Keratinocyte (primary cell): ENCODE data around the gene APEH. TPM values are rescaled to one million over a fixed set of nuclear protein-coding genes. Genes with fewer than 3 reads are reported as not detected.
A peak's percentile ranks its signal among the peaks of the same experiment; 100 is the strongest.
"Not testable (repeated sequence)": the region's sequence is repeated elsewhere in the genome, so short reads cannot be mapped to it uniquely, and the experiment has no call there.

Source experiments
- DNase-seq: peaks from one replicate; pipeline ENCODE4 v3.0.0-alpha.2; 2011; ENCODE audit warnings: low read depth, missing footprints, low spot score
- FAIRE-seq: peaks from 2 replicates; lab custom pipeline; 2011; peaks lifted over from hg19 to GRCh38; lab: Jason Lieb, UNC
- H2AFZ ChIP-seq: 2 replicates; pipeline ENCODE4 v1.6.0; 2012; ENCODE audit warnings: low read length, control low read depth, inconsistent platforms; ENCODE audit not compliant: control insufficient read depth
- H3K27ac ChIP-seq: 2 replicates; pipeline ENCODE4 v1.5.1; 2011; ENCODE audit warnings: low read length; ENCODE audit not compliant: control insufficient read depth, insufficient read depth
- H3K27me3 ChIP-seq: 3 replicates; pipeline ENCODE4 v1.6.0; 2011; ENCODE audit warnings: low read length; ENCODE audit not compliant: control insufficient read depth, insufficient read depth; ENCODE audit errors: extremely low read depth
- H3K36me3 ChIP-seq, 2 experiments: 2 replicates in 1 of 2; 3 replicates in 1 of 2; pipeline ENCODE4 v1.5.1; 2011; ENCODE audit warnings: low read length in 2 of 2, mild to moderate bottlenecking in 1 of 2; ENCODE audit not compliant: control insufficient read depth in 2 of 2, insufficient read depth in 2 of 2; ENCODE audit errors: extremely low read depth in 1 of 2
- H3K4me1 ChIP-seq: 3 replicates; pipeline ENCODE4 v1.5.1; 2011; ENCODE audit warnings: low read length; ENCODE audit not compliant: control insufficient read depth, insufficient read depth; ENCODE audit errors: extremely low read depth
- H3K4me2 ChIP-seq: 3 replicates; pipeline ENCODE4 v1.6.0; 2011; ENCODE audit warnings: low read depth, low read length; ENCODE audit not compliant: control insufficient read depth, insufficient read depth; ENCODE audit errors: extremely low read depth
- H3K4me3 ChIP-seq, 3 experiments: fragments of 200-600 bp in 1 of 3; sonication (generic) in 1 of 3; 2 replicates in 2 of 3; 3 replicates in 1 of 3; pipeline ENCODE4 v1.5.1; 2011 to 2016; ENCODE audit warnings: low read length in 3 of 3, mild to moderate bottlenecking in 3 of 3, control low read depth in 2 of 3, inconsistent platforms in 1 of 3, low read depth in 1 of 3, mixed read lengths in 1 of 3, mixed run types in 1 of 3, moderate library complexity in 1 of 3; ENCODE audit not compliant: control insufficient read depth in 2 of 3, insufficient read depth in 2 of 3; ENCODE audit errors: extremely low read depth in 1 of 3
- H3K79me2 ChIP-seq: 2 replicates; pipeline ENCODE4 v1.6.0; 2012; ENCODE audit warnings: low read length; ENCODE audit not compliant: control insufficient read depth, insufficient read depth
- H3K9ac ChIP-seq: 3 replicates; pipeline ENCODE4 v1.6.0; 2011; ENCODE audit warnings: low read length; ENCODE audit not compliant: control insufficient read depth, insufficient read depth; ENCODE audit errors: extremely low read depth
- H3K9me1 ChIP-seq: 3 replicates; pipeline ENCODE4 v1.6.0; 2011; ENCODE audit warnings: low read length; ENCODE audit not compliant: control insufficient read depth, insufficient read depth; ENCODE audit errors: extremely low read depth
- H3K9me3 ChIP-seq: 2 replicates; pipeline ENCODE4 v1.5.1; 2012; ENCODE audit warnings: low read depth, low read length; ENCODE audit not compliant: control insufficient read depth
- H4K20me1 ChIP-seq: 3 replicates; pipeline ENCODE4 v1.6.0; 2011; ENCODE audit warnings: low read length; ENCODE audit not compliant: control insufficient read depth, insufficient read depth; ENCODE audit errors: extremely low read depth
- EZH2 ChIP-seq: IDR thresholded peaks from one replicate; pipeline ENCODE4 v1.6.1; 2012; ENCODE audit warnings: inconsistent platforms, mild to moderate bottlenecking, low read length, moderate library complexity
- dilution Hi-C: fragments of 300-500 bp; cut with MboI; formaldehyde crosslinking; loops from one replicate; pipeline ENCODE4 v1.7.0; 2020; ENCODE audit warnings: low sequenced_read_pairs; ENCODE audit not compliant: extremely low pct_ligation_motif_present
- polyA plus RNA-seq, 5 experiments: library from polyadenylated mRNA; depleted of rRNA in 3 of 5; stranded (reverse) in 3 of 5; stranded (forward) in 1 of 5; unstranded in 1 of 5; fragments of >200 nt; gene quantifications; 1 replicate in 1 of 5; 2 replicates in 3 of 5; 3 replicates in 1 of 5; pipeline versions ENCODE4 v1.2.1 to v1.2.3, GENCODE V29; 2011 to 2012; ENCODE audit warnings: missing spikeins in 2 of 5, low read depth in 1 of 5, low replicate concordance in 1 of 5
- TF ChIP-seq, protein P1 (sequence below), 3 experiments: IDR thresholded peaks in 1 of 3; conservative IDR thresholded peaks in 1 of 3; optimal IDR thresholded peaks in 1 of 3; 2 replicates in 2 of 3; 3 replicates in 1 of 3; pipeline versions ENCODE3 to v1.5.1; 2011; ENCODE audit warnings: low read length in 3 of 3, mild to moderate bottlenecking in 3 of 3, moderate library complexity in 2 of 3, control low read depth in 1 of 3, inconsistent platforms in 1 of 3; ENCODE audit not compliant: insufficient read depth in 2 of 3; ENCODE audit errors: extremely low read depth in 1 of 3

Gene APEH
- polyA plus RNA-seq, 1 donor (not counting 4 experiments of a cell fraction or from before 2014, with no cell fraction given): 106 TPM

GRCh38 chr3:49689046-49689907 lies 15.1 kb downstream of the APEH start, which contains the start of the genes MST1 and RNF123:
Gene MST1 (minus strand): TSS chr3:49689474. CDS start chr3:49688691, 783 bp downstream.
Gene RNF123 (plus strand): TSS chr3:49689557. CDS start chr3:49691166, 1,609 bp downstream.
- Histone ChIP-seq H3K4me2 (peak within 1 kb of the TSS; percentile 94), H3K9me3 (no peaks in the 10 kb centered on the region), H3K27me3 (no peaks in the 10 kb centered on the region), H3K27ac (peak within 1 kb of the TSS; percentile 54), H3K36me3 (no peaks in the 10 kb centered on the region), H3K79me2 (peaks cover 20% of the 10 kb centered on the region), H4K20me1 (no peaks in the 10 kb centered on the region), H2AFZ (peak within 1 kb of the TSS; percentile 85), H3K4me3 (peak within 1 kb of the TSS; percentile 83 to 92 (median 86)), H3K9ac (peak within 1 kb of the TSS; percentile 84), H3K4me1 (peaks cover 9% of the 10 kb centered on the region), H3K9me1 (no peaks in the 10 kb centered on the region)
- FAIRE-seq (no peak), DNase-seq (no peak)
- TF ChIP-seq, protein P1, sequence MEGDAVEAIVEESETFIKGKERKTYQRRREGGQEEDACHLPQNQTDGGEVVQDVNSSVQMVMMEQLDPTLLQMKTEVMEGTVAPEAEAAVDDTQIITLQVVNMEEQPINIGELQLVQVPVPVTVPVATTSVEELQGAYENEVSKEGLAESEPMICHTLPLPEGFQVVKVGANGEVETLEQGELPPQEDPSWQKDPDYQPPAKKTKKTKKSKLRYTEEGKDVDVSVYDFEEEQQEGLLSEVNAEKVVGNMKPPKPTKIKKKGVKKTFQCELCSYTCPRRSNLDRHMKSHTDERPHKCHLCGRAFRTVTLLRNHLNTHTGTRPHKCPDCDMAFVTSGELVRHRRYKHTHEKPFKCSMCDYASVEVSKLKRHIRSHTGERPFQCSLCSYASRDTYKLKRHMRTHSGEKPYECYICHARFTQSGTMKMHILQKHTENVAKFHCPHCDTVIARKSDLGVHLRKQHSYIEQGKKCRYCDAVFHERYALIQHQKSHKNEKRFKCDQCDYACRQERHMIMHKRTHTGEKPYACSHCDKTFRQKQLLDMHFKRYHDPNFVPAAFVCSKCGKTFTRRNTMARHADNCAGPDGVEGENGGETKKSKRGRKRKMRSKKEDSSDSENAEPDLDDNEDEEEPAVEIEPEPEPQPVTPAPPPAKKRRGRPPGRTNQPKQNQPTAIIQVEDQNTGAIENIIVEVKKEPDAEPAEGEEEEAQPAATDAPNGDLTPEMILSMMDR (optimal IDR thresholded peaks at IDR 0.05 in 1 of 3, IDR thresholded peaks at IDR 0.05 in 1 of 3, conservative IDR thresholded peaks at IDR 0.05 in 1 of 3; ENCODE audit: extremely low read depth in 1 of 3, insufficient read depth in 2 of 3, low read length in 3 of 3): peak in 1 of 3 experiments; percentile 40
- no peak for TF ChIP-seq EZH2
- dilution Hi-C loops: no loop called here

DNA sequence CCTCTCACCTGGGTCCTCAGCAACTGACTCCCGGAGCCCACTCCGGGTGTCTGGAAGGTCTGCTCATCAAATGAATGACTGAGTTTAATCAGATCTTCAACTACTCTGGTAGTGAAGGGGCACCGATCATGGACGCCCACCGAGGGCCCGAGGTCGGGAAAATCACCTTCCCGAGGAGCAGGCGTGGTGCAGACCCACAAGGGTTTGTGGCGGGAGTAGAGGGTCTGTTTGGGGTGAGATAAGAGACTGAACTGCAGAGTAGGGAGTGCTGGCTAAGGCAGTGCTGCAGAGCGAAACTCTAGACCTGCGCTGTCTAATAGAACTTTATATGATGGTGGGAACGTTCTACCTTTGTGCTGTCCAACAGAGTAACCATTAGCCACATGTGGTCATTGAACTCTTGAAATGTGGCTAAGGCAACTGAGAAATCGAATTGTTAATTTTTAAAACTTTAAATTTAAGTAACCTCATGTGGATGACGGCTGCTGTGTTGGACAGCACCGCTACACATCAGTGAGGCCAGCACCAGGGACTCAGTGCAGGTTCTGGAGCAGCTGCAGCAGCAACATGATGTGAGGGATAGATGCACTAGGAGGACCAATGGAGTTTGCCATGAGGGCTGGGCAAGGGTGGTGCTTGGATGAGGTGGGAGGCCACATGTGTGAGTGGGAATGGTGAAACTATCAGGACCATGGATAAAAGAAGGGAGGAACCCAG lies 15.9 kb downstream of the APEH start:
- H3K36me3 ChIP-seq, H3K9me3 ChIP-seq, H4K20me1 ChIP-seq, H3K27me3 ChIP-seq, H3K9me1 ChIP-seq, dilution Hi-C loops, FAIRE-seq, H3K4me1 ChIP-seq, DNase-seq: not testable (repeated sequence)
- Histone ChIP-seq H2AFZ (peak overlapping the region; percentile 85), H3K79me2 (peaks cover 24% of the 10 kb centered on the region), H3K4me2 (peak overlapping the region; percentile 94), H3K9ac (peak overlapping the region; percentile 84), H3K4me3 (peak overlapping the region; percentile 83 to 92 (median 86)), H3K27ac (peak overlapping the region; percentile 54)

GRCh38 chr3:49690856-49691255 lies 16.7 kb downstream of the APEH start:
- H3K9ac ChIP-seq: not testable (repeated sequence)

DNA sequence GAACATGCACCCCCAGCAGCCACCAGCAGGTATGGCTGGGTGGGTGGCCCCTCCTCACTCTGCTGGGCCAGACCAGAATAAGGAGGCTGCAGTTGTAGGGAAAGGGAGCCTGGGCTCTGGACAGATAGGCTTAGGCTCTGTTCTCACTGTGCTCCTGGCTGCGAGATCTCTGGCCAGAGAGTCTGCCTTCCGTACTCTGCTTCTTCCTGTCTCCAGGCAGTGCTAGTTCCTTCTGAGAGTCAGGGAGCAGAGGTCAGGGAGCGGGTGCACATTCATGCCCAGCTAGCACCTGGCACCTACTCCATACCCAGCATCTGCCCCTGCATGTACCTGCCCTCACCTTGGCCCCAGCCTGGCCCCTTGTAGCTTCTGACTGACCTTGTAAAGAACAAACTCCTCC lies 17.3 kb downstream of the APEH start:
- dilution Hi-C loops: not testable (repeated sequence)

More at GRCh38 chr3:49690856-49691255, 16.7 kb downstream of the APEH start:
- H3K9me1 ChIP-seq, H3K36me3 ChIP-seq, H3K4me1 ChIP-seq, H3K4me3 ChIP-seq, H4K20me1 ChIP-seq, DNase-seq, H3K4me2 ChIP-seq, H3K27me3 ChIP-seq, dilution Hi-C loops, H3K27ac ChIP-seq, H2AFZ ChIP-seq, FAIRE-seq, H3K9me3 ChIP-seq: not testable (repeated sequence)
- peaks cover 24% of the 10 kb centered on the region for H3K79me2 ChIP-seq

More for the DNA sequence above, 17.3 kb downstream of the APEH start:
- H3K27me3 ChIP-seq, FAIRE-seq, H3K9ac ChIP-seq, H3K4me1 ChIP-seq, H3K9me1 ChIP-seq, H3K4me3 ChIP-seq, H3K9me3 ChIP-seq, H4K20me1 ChIP-seq, H3K27ac ChIP-seq, H3K36me3 ChIP-seq, H3K4me2 ChIP-seq, DNase-seq, H2AFZ ChIP-seq: not testable (repeated sequence)
- H3K79me2 ChIP-seq: peaks cover 24% of the 10 kb centered on the region
